DMS79 (cell line): Measurements from ENCODE around the gene TMPRSS9.

Experiments used
- DNase-seq: peaks from one replicate; lab custom pipeline; 2025; lab: John Stamatoyannopoulos, UW

TMPRSS9 gene

GRCh38 chr19:2359992-2360685, at the start of gene TMPRSS9:
TSS of gene TMPRSS9 (plus strand) at chr19:2360265. CDS start at chr19:2389786, 29,521 bp downstream.
- no peak for DNase-seq

- no peak for DNase-seq
These were observed 49.0 kb upstream of the TMPRSS9 start for GRCh38 chr19:2311093-2311492.

- peak; percentile 44 for DNase-seq
These were observed 47.1 kb upstream of the TMPRSS9 start for GRCh38 chr19:2312820-2313501.

GRCh38 chr19:2315121-2315817, 44.8 kb upstream of the TMPRSS9 start:
- DNase-seq: no peak

- DNase-seq: no peak
These were observed 44.2 kb upstream of the TMPRSS9 start for GRCh38 chr19:2315818-2316353.

- no peak for DNase-seq
These were observed 42.8 kb upstream of the TMPRSS9 start for GRCh38 chr19:2317300-2317699.

GRCh38 chr19:2317756-2318155, 42.3 kb upstream of the TMPRSS9 start:
- no peak for DNase-seq

- no peak for DNase-seq
These were observed 41.1 kb upstream of the TMPRSS9 start for GRCh38 chr19:2318923-2319322.

GRCh38 chr19:2319551-2319950, 40.5 kb upstream of the TMPRSS9 start:
- DNase-seq: no peak

GRCh38 chr19:2320049-2320448, 40.0 kb upstream of the TMPRSS9 start:
- no peak for DNase-seq

GRCh38 chr19:2320939-2321338, 39.1 kb upstream of the TMPRSS9 start:
- no peak for DNase-seq

GRCh38 chr19:2321565-2322283, 38.3 kb upstream of the TMPRSS9 start:
- DNase-seq: no peak

- DNase-seq: no peak
These were observed 36.4 kb upstream of the TMPRSS9 start for GRCh38 chr19:2323707-2324106.

GRCh38 chr19:2324220-2324948, 35.7 kb upstream of the TMPRSS9 start:
- DNase-seq: peak; percentile 28

- no peak for DNase-seq
These were observed 34.6 kb upstream of the TMPRSS9 start for GRCh38 chr19:2325281-2326046.

- DNase-seq: no peak
These were observed 33.2 kb upstream of the TMPRSS9 start for GRCh38 chr19:2326699-2327360.

GRCh38 chr19:2327773-2328400, 32.2 kb upstream of the TMPRSS9 start:
- DNase-seq: peak; percentile 21

- peak; percentile 59 for DNase-seq
These were observed 31.5 kb upstream of the TMPRSS9 start, which contains the start of the genes LSM7 and SPPL2B for GRCh38 chr19:2328401-2329148. TSS of gene LSM7 (minus strand) at chr19:2328586. CDS start at chr19:2328566, 20 bp downstream. TSS of gene SPPL2B (plus strand) at chr19:2328684. CDS start at chr19:2328710, 26 bp downstream.

GRCh38 chr19:2329149-2329478, 31.0 kb upstream of the TMPRSS9 start:
- DNase-seq: no peak
